CD4-positive, alpha-beta T cell treated with Interleukin-4 for 4 hours (primary cell): ENCODE measurements around the gene WDR46.

Source experiments
- DNase-seq: peaks from one replicate; pipeline ENCODE4 v3.0.0-alpha.2; 2020

Gene WDR46

GRCh38 chr6:33252759-33253158 is 36.3 kb downstream of the WDR46 start:
- no peak for DNase-seq

GRCh38 chr6:33251395-33252012 is 37.5 kb downstream of the WDR46 start:
- no peak for DNase-seq

DNA sequence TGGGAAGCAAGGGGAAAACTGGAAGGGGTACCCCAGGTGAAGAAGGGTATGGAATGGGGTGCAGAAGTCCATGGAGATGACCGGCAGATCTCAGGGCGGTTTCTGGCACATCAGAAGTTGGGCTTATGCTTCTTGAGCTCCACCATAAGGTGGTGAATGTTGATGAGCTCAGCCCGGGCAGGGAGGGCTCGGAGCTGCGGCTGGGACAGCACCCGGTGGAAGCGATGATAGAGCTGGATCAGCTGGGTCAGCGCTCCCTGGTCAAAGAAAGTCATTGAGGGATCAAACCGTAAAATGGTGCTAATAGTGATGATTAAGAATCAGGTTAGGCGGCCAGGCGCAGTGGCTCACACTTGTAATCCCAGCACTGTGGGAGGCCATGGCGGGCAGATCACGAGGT is 38.3 kb downstream of the WDR46 start:
- no peak for DNase-seq

- DNase-seq, result no peak
Observed at GRCh38 chr6:33249732-33250630, 39.1 kb downstream of the WDR46 start.

DNA sequence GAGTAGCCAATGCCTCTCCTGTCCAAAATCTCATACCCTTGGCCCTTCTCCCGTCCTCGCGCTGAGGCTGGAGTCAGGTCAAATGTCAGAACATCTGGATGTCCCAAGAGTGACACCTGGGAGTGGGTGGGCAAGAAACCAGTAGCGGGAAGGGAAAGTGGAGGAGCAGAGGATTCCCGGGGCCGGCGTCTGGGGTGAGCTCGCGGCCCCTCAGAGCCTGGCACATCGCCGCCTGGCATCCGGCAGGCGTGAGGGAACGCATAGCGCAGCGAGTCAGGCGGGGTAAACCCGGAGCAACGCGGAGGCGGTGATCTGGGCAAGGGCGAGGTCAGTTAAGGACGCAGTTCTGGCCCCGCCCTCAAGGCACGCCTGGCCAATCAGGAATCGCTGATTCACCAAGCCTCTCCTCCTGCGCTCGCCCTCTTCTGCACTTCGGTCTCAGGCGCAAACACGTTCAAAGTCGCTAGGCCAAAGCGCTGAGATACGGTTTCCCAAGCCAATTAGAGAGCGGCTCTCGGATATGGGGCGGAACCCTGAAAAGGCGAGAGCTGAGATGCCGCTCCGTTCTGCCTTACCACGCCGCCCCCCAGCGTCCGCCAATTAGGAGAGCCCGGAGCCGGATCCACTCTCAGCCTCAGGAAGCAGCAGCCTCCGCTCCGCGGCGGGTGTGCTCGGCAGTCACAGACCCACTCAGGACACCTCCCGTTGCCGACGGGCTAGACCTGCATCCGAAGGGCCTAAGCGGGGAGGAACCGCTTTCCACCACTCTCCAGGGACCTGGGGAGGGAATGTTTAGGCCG is 39.9 kb downstream of the WDR46 start:
- peak; percentile 99 for DNase-seq

- no peak for DNase-seq
Observed at GRCh38 chr6:33248643-33248931, 40.5 kb downstream of the WDR46 start.

DNA sequence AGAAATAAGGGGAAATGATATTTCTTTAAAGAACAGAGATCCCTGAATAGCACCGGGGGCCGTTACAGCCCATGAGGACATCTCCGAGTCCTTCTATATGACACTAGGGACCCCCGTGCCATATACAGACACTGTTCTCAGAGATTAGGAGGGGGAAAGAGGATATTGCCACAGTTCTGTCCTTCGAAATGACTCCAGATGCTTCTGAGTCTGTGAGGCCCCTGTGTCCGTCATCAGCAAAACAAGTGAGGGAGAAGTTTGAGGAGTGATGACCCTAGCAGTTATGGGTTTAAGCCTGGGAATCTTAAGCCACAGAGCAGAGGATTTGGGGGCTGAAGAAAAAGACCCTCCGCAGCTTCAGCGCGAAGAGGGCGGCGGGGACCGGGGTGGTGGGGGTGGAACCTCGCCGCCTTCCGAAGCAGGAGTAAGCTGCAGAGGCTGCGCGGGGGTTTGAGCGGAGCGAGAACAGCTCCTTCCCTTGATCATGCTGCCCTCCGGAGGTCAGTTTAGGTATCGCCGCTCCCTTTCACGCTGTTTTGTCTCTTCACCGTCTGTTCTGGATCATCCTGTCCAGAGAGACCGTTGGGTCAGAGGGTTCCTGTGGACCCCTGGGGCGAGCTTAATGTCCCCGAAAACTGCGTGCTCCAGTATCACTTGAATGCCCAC is 40.9 kb downstream of the WDR46 start:
- DNase-seq, result peak; percentile 87

- DNase-seq, result no peak
Observed at GRCh38 chr6:33243476-33243875, 45.6 kb downstream of the WDR46 start.

GRCh38 chr6:33241968-33242367 is 47.1 kb downstream of the WDR46 start:
- DNase-seq, result no peak

- DNase-seq, result no peak
Observed at GRCh38 chr6:33237741-33238140, 51.3 kb downstream of the WDR46 start.

- DNase-seq, result no peak
Observed at GRCh38 chr6:33236852-33237251, 52.2 kb downstream of the WDR46 start.

DNA sequence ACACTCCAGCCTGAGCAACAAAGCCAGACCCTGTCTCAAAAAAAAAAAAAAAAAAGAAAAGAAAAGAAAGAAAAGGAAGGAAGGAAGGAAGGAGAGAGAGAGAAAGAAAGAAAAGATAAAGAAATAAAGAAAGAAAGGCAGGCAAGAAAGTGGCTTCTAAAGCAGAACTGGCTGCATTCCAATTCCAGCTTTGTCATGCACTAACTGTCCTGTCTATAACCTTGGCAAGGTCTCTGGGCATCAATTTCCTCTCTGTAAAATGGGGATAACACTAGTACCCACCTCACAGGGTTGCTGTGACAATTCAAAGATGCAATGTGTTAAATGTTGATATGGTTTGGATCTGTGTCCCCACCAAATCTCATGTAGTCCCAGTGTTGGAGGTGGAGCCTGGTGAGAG is 52.7 kb downstream of the WDR46 start:
- DNase-seq, result no peak

- DNase-seq, result no peak
Observed at GRCh38 chr6:33235221-33235634, 53.8 kb downstream of the WDR46 start.
